HepG2 (cell line): ENCODE measurements around the gene TBX3. TPM values are rescaled to one million over a fixed set of nuclear protein-coding genes. Genes with fewer than 3 reads are reported as not detected.
A peak's percentile ranks its signal among the peaks of the same experiment; 100 is the strongest.

Source experiments
- AFF4 ChIP-seq: sonication (generic); formaldehyde crosslinking; IDR thresholded peaks from 2 replicates; pipeline ENCODE4 v1.4.0; 2020; ENCODE audit warnings: missing genetic modification reagents
- CSRNP2 ChIP-seq: sonication (generic); formaldehyde crosslinking; conservative IDR thresholded peaks from 2 replicates; pipeline ENCODE4 v1.8.0; 2022; ENCODE audit warnings: low read depth, missing genetic modification reagents
- KLF6 ChIP-seq: IDR thresholded peaks from 2 replicates; pipeline ENCODE4 v1.8.0; 2016; ENCODE audit warnings: missing biosample characterization, missing genetic modification reagents
- MAZ ChIP-seq, 2 experiments: sonication (generic) in 1 of 2; formaldehyde crosslinking in 1 of 2; IDR thresholded peaks; 2 replicates each; pipeline versions ENCODE4 v1.5.0 to v1.6.1; 2012 to 2020; ENCODE audit warnings: low read depth in 2 of 2, mild to moderate bottlenecking in 2 of 2, borderline replicate concordance in 1 of 2, improper control_type of control experiment in 1 of 2, low read length in 1 of 2, missing genetic modification reagents in 1 of 2, moderate library complexity in 1 of 2
- SOX5 ChIP-seq: IDR thresholded peaks from 2 replicates; pipeline ENCODE4 v1.6.1; 2016; ENCODE audit warnings: borderline replicate concordance
- TAF15 ChIP-seq: fragments of 200-400 bp; formaldehyde crosslinking; IDR thresholded peaks from one replicate; pipeline ENCODE4 v1.6.1; 2018; ENCODE audit warnings: mild to moderate bottlenecking, low read depth, low read length; ENCODE audit not compliant: poor library complexity, severe bottlenecking
- ZBTB1 ChIP-seq: sonication (generic); formaldehyde crosslinking; IDR thresholded peaks from 2 replicates; pipeline ENCODE4 v1.4.0; 2020; ENCODE audit warnings: missing genetic modification reagents, borderline replicate concordance
- ZBTB40 ChIP-seq, 2 experiments: fragments of 450-650 bp in 1 of 2; sonication (generic) in 1 of 2; formaldehyde crosslinking in 1 of 2; IDR thresholded peaks; 2 replicates each; pipeline versions ENCODE4 v1.6.1 to v1.8.0; 2016 to 2022; ENCODE audit warnings: antibody characterized with exemption in 1 of 2, mild to moderate bottlenecking in 1 of 2, missing genetic modification reagents in 1 of 2
- ZNF335 ChIP-seq: sonication (generic); formaldehyde crosslinking; IDR thresholded peaks from 2 replicates; pipeline ENCODE4 v1.4.0; 2020; ENCODE audit warnings: missing genetic modification reagents
- ZNF460 ChIP-seq: sonication (generic); formaldehyde crosslinking; IDR thresholded peaks from 2 replicates; pipeline ENCODE4 v1.5.1; 2020; ENCODE audit warnings: missing genetic modification reagents, mild to moderate bottlenecking, borderline replicate concordance
- ZNF501 ChIP-seq: sonication (generic); formaldehyde crosslinking; IDR thresholded peaks from 2 replicates; pipeline ENCODE4 v1.5.1; 2020; ENCODE audit warnings: mild to moderate bottlenecking, moderate library complexity, missing genetic modification reagents
- ZSCAN22 ChIP-seq: sonication (generic); formaldehyde crosslinking; IDR thresholded peaks from 2 replicates; pipeline ENCODE4 v1.4.0; 2020; ENCODE audit warnings: mild to moderate bottlenecking, missing genetic modification reagents
- polyA plus RNA-seq, 8 experiments: library from polyadenylated mRNA; depleted of rRNA in 3 of 8; stranded (reverse) in 7 of 8; unstranded in 1 of 8; fragments of >200 nt; fragmentation: Illumina TruSeq in 4 of 8; extraction: Trizol in 4 of 8; gene quantifications; 2 replicates each; pipeline versions ENCODE4 v1.2.1 to v1.2.3, GENCODE V29; 2011 to 2016; ENCODE audit warnings: low read depth in 4 of 8, missing spikeins in 1 of 8, mixed read lengths in 1 of 8; ENCODE audit not compliant: insufficient read depth in 1 of 8
- total RNA-seq, 5 experiments: library from RNA; depleted of rRNA; stranded (reverse); fragments of >200 nt; fragmentation: Illumina TruSeq; extraction: Trizol; gene quantifications; 2 replicates each; pipeline ENCODE4 v1.2.3, GENCODE V29; 2016; ENCODE audit warnings: low read depth in 1 of 5

The TBX3 gene
- total and polyA plus RNA-seq, 2 of the 13 experiments (the other 11 are each of a cell fraction or from before 2014, with no cell fraction given) = 27.1 to 42.4 TPM

- TF ChIP-seq ZBTB40 (IDR thresholded peaks at IDR 0.05) = no peak
- TF ChIP-seq ZBTB40 (CRISPR knock-in tag; IDR thresholded peaks at IDR 0.05) = peak; percentile 62; the same call in 1 of the 2 replicates
- peak; percentile 72 for TF ChIP-seq TAF15
- no peak for TF ChIP-seq MAZ (IDR thresholded peaks at IDR 0.05; ENCODE audit: borderline replicate concordance, low read depth, low read length)
- peak; percentile 44; the same call in 1 of the 2 replicates for TF ChIP-seq MAZ (CRISPR knock-in tag; IDR thresholded peaks at IDR 0.05; ENCODE audit: low read depth)
- no peak for TF ChIP-seq KLF6 (CRISPR knock-in tag)
- no peak for TF ChIP-seq ZBTB1 (CRISPR knock-in tag)
- TF ChIP-seq ZNF501 (CRISPR knock-in tag) = peak; percentile 37; the same call in 1 of the 2 replicates
- TF ChIP-seq SOX5 = no peak
- no peak for TF ChIP-seq ZNF460 (CRISPR knock-in tag)
- no peak for TF ChIP-seq CSRNP2 (CRISPR knock-in tag)
- peak; percentile 89 for TF ChIP-seq AFF4
- 0 out of 2 replicates have a peak, but pooled peaks have one; percentile 45 for TF ChIP-seq ZNF335 (CRISPR knock-in tag)
- no peak for TF ChIP-seq ZSCAN22 (CRISPR knock-in tag)
Observed at GRCh38 chr12:114669401-114670290, 14.3 kb downstream of the TBX3 start (continued).
